ENCODE measurements around the gene ZNF516. TPM values are rescaled to one million over a fixed set of nuclear protein-coding genes. Genes with fewer than 3 reads are reported as not detected.

Gene ZNF516
- total and polyA plus RNA-seq, 4 donors: 2.5 to 12.2 (median 7.6) TPM

- Histone ChIP-seq H3K27ac (ENCODE audit: low read depth in 1 of 2, low read length in 2 of 2) (no peak overlapping the region), H3K36me3 (ENCODE audit: control insufficient read depth in 4 of 4, insufficient read depth in 3 of 4, low read depth in 1 of 4, low read length in 3 of 4) (no peaks in the 10 kb centered on the region), H3K9ac (ENCODE audit: low read depth in 1 of 2, low read length in 2 of 2) (no peak overlapping the region), H3K4me1 (ENCODE audit: control insufficient read depth in 4 of 4, insufficient read depth in 4 of 4, low read length in 3 of 4) (no peaks in the 10 kb centered on the region), H3K27me3 (ENCODE audit: control insufficient read depth in 4 of 4, insufficient read depth in 4 of 4, low read length in 3 of 4) (no peaks in the 10 kb centered on the region), H3K9me3 (ENCODE audit: control insufficient read depth in 4 of 4, low read length in 3 of 4) (no peaks in the 10 kb centered on the region), H3K4me3 (ENCODE audit: low read depth in 1 of 3, low read length in 3 of 3) (no peak overlapping the region)
- WGBS: 95% methylated on average over 8 of the region's 8 CpGs
- DNase-seq (ENCODE audit: low spot score): no peak
- TF ChIP-seq EGR1 (IDR thresholded peaks at IDR 0.05; ENCODE audit: low read depth in 2 of 2) (no peak), REST (IDR thresholded peaks at IDR 0.05) (no peak), MAX (IDR thresholded peaks at IDR 0.05) (no peak), HNF4G (IDR thresholded peaks at IDR 0.05) (no peak), GABPA (IDR thresholded peaks at IDR 0.05 in 1 of 2, conservative IDR thresholded peaks at IDR 0.05 in 1 of 2) (no peak), YY1 (IDR thresholded peaks at IDR 0.05) (no peak)
These were observed 90.7 kb downstream of the ZNF516 start for GRCh38 chr18:76404345-76404831.

GRCh38 chr18:76402026-76402990 is 92.7 kb downstream of the ZNF516 start:
- Histone ChIP-seq H3K27ac (ENCODE audit: low read depth in 1 of 2, low read length in 2 of 2) (no peak overlapping the region), H3K9me3 (ENCODE audit: control insufficient read depth in 4 of 4, low read length in 3 of 4) (no peaks in the 10 kb centered on the region), H3K4me1 (ENCODE audit: control insufficient read depth in 4 of 4, insufficient read depth in 4 of 4, low read length in 3 of 4) (peaks cover 0 to 7% (median 2%) of the 10 kb centered on the region in 4 donors), H3K27me3 (ENCODE audit: control insufficient read depth in 4 of 4, insufficient read depth in 4 of 4, low read length in 3 of 4) (no peaks in the 10 kb centered on the region), H3K9ac (ENCODE audit: low read depth in 1 of 2, low read length in 2 of 2) (no peak overlapping the region), H3K36me3 (ENCODE audit: control insufficient read depth in 4 of 4, insufficient read depth in 3 of 4, low read depth in 1 of 4, low read length in 3 of 4) (no peaks in the 10 kb centered on the region), H3K4me3 (ENCODE audit: low read depth in 1 of 3, low read length in 3 of 3) (no peak overlapping the region)
- TF ChIP-seq ZBTB33 (IDR thresholded peaks at IDR 0.05): no peak
- TF ChIP-seq NR2F2 (IDR thresholded peaks at IDR 0.05): no peak
- TF ChIP-seq FOXA1 (IDR thresholded peaks at IDR 0.05): no peak
- TF ChIP-seq RXRA (IDR thresholded peaks at IDR 0.05): no peak
- no peak for TF ChIP-seq RAD21 (IDR thresholded peaks at IDR 0.05)
- TF ChIP-seq TAF1 (conservative IDR thresholded peaks at IDR 0.05): no peak
- no peak for TF ChIP-seq YY1 (IDR thresholded peaks at IDR 0.05)
- no peak for TF ChIP-seq HNF4G (IDR thresholded peaks at IDR 0.05)
- TF ChIP-seq CTCF (IDR thresholded peaks at IDR 0.05; ENCODE audit: low read depth, low read length, missing input control): no peak
- no peak for TF ChIP-seq EGR1 (IDR thresholded peaks at IDR 0.05; ENCODE audit: low read depth in 2 of 2)
- no peak for TF ChIP-seq MAX (IDR thresholded peaks at IDR 0.05)
- TF ChIP-seq JUND (IDR thresholded peaks at IDR 0.05): no peak
- no peak for TF ChIP-seq REST (IDR thresholded peaks at IDR 0.05)
- no peak for TF ChIP-seq GABPA (IDR thresholded peaks at IDR 0.05 in 1 of 2, conservative IDR thresholded peaks at IDR 0.05 in 1 of 2)
- TF ChIP-seq FOXA2 (IDR thresholded peaks at IDR 0.05): no peak
- no peak for TF ChIP-seq SP1 (IDR thresholded peaks at IDR 0.05)
- no peak for DNase-seq (ENCODE audit: low spot score)
- 92% methylated on average over 43 of the region's 43 CpGs for WGBS

Data from liver (tissue), 9 donors.